Uterus (tissue), 2 donors: ENCODE measurements around the gene ABCG5.

Source experiments
- POLR2A ChIP-seq, 2 donors: fragments of 450-650 bp; IDR thresholded peaks; one replicate each; pipeline ENCODE4 v1.6.1; 2016; ENCODE audit warnings: antibody characterized with exemption in 2 of 2, mild to moderate bottlenecking in 1 of 2, moderate library complexity in 1 of 2
- TF ChIP-seq, protein P1 (sequence below), 4 experiments: fragments of 200-600 bp in 2 of 4; fragments of 450-650 bp in 2 of 4; sonication (generic) in 2 of 4; IDR thresholded peaks; one replicate each; pipeline ENCODE4 v1.5.1; 2016 to 2019; ENCODE audit warnings: antibody characterized with exemption in 4 of 4, mild to moderate bottlenecking in 2 of 4, moderate library complexity in 1 of 4

DNA sequence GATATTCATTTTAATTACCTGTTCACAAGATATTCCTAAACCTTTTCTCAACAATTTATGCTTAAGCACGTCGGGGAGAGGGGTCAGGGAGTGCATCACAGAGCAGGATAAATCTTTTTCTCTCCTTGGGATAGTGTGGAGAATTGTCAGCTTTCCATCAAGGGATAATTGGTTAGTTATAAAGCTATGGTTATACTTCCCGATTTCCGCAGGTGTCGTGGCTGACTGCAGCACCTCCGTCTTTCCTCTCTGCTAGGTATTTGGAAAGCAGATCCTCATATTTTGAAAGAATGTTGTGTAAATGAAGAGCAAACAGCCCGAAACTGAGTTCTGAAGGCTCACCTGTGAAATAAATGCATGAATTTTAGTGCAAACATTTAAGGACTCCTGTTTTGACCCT lies 64.0 kb downstream of the ABCG5 start:
- TF ChIP-seq, protein P1, sequence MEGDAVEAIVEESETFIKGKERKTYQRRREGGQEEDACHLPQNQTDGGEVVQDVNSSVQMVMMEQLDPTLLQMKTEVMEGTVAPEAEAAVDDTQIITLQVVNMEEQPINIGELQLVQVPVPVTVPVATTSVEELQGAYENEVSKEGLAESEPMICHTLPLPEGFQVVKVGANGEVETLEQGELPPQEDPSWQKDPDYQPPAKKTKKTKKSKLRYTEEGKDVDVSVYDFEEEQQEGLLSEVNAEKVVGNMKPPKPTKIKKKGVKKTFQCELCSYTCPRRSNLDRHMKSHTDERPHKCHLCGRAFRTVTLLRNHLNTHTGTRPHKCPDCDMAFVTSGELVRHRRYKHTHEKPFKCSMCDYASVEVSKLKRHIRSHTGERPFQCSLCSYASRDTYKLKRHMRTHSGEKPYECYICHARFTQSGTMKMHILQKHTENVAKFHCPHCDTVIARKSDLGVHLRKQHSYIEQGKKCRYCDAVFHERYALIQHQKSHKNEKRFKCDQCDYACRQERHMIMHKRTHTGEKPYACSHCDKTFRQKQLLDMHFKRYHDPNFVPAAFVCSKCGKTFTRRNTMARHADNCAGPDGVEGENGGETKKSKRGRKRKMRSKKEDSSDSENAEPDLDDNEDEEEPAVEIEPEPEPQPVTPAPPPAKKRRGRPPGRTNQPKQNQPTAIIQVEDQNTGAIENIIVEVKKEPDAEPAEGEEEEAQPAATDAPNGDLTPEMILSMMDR (IDR thresholded peaks at IDR 0.05), result no peak
- TF ChIP-seq POLR2A (IDR thresholded peaks at IDR 0.05), result no peak
